ENCODE data around the gene POU2AF1.

Gene POU2AF1

GRCh38 chr11:111305876-111306275, 73.2 kb downstream of the POU2AF1 start:
- no peaks in the 10 kb centered on the region for H3K9me2 ChIP-seq (replicated peaks; ENCODE audit: low read depth, low read length)
- no peak overlapping the region for H3K4me2 ChIP-seq (ENCODE audit: low read depth, low read length, poor library complexity, severe bottlenecking)
- H3F3A ChIP-seq (ENCODE audit: low read depth) = no peaks in the 10 kb centered on the region
- no peaks in the 10 kb centered on the region for H3K27me3 ChIP-seq (ENCODE audit: insufficient read depth, low read length, poor library complexity, severe bottlenecking)
- H3K36me3 ChIP-seq (ENCODE audit: insufficient read depth, low read length) = no peaks in the 10 kb centered on the region
- H4K20me1 ChIP-seq (ENCODE audit: insufficient read depth, low read length, poor library complexity, severe bottlenecking) = no peaks in the 10 kb centered on the region
- H3K9ac ChIP-seq (ENCODE audit: low read depth, low read length, poor library complexity, severe bottlenecking) = no peak overlapping the region
- no peaks in the 10 kb centered on the region for H3K4me1 ChIP-seq (ENCODE audit: insufficient read depth, low read length, poor library complexity, severe bottlenecking)
- no peaks in the 10 kb centered on the region for H3K9me3 ChIP-seq (ENCODE audit: insufficient read depth, low read depth, low read length)
- no peak overlapping the region for H3K4me3 ChIP-seq (ENCODE audit: low read length, poor library complexity, severe bottlenecking)
- TF ChIP-seq CTCF (conservative IDR thresholded peaks at IDR 0.05; ENCODE audit: low read length) = no peak
- no peak for TF ChIP-seq EZH2phosphoT487 (IDR thresholded peaks at IDR 0.05; ENCODE audit: borderline replicate concordance)
- H3K79me2 ChIP-seq (ENCODE audit: insufficient read depth, low read length) = no peaks in the 10 kb centered on the region
- H2AFZ ChIP-seq (ENCODE audit: low read length) = no peak overlapping the region

GRCh38 chr11:111305162-111305802, 73.8 kb downstream of the POU2AF1 start:
- no peaks in the 10 kb centered on the region for H3F3A ChIP-seq (ENCODE audit: low read depth)
- H3K4me1 ChIP-seq (ENCODE audit: insufficient read depth, low read length, poor library complexity, severe bottlenecking) = no peaks in the 10 kb centered on the region
- no peak overlapping the region for H3K4me3 ChIP-seq (ENCODE audit: low read length, poor library complexity, severe bottlenecking)
- no peaks in the 10 kb centered on the region for H3K36me3 ChIP-seq (ENCODE audit: insufficient read depth, low read length)
- TF ChIP-seq CTCF (conservative IDR thresholded peaks at IDR 0.05; ENCODE audit: low read length) (no peak), EZH2phosphoT487 (IDR thresholded peaks at IDR 0.05; ENCODE audit: borderline replicate concordance) (no peak)
- H3K9me3 ChIP-seq (ENCODE audit: insufficient read depth, low read depth, low read length) = no peaks in the 10 kb centered on the region
- H3K79me2 ChIP-seq (ENCODE audit: insufficient read depth, low read length) = no peaks in the 10 kb centered on the region
- no peak overlapping the region for H2AFZ ChIP-seq (ENCODE audit: low read length)
- H3K9me2 ChIP-seq (replicated peaks; ENCODE audit: low read depth, low read length) = no peaks in the 10 kb centered on the region
- no peak overlapping the region for H3K4me2 ChIP-seq (ENCODE audit: low read depth, low read length, poor library complexity, severe bottlenecking)
- H3K9ac ChIP-seq (ENCODE audit: low read depth, low read length, poor library complexity, severe bottlenecking) = no peak overlapping the region
- H4K20me1 ChIP-seq (ENCODE audit: insufficient read depth, low read length, poor library complexity, severe bottlenecking) = no peaks in the 10 kb centered on the region
- no peaks in the 10 kb centered on the region for H3K27me3 ChIP-seq (ENCODE audit: insufficient read depth, low read length, poor library complexity, severe bottlenecking)

GRCh38 chr11:111303461-111303860, 75.6 kb downstream of the POU2AF1 start:
- no peaks in the 10 kb centered on the region for H3K4me1 ChIP-seq (ENCODE audit: insufficient read depth, low read length, poor library complexity, severe bottlenecking)
- TF ChIP-seq EZH2phosphoT487 (IDR thresholded peaks at IDR 0.05; ENCODE audit: borderline replicate concordance) = no peak
- no peak for TF ChIP-seq CTCF (conservative IDR thresholded peaks at IDR 0.05; ENCODE audit: low read length)
- H3K79me2 ChIP-seq (ENCODE audit: insufficient read depth, low read length) = no peaks in the 10 kb centered on the region
- H3K27me3 ChIP-seq (ENCODE audit: insufficient read depth, low read length, poor library complexity, severe bottlenecking) = no peaks in the 10 kb centered on the region
- H4K20me1 ChIP-seq (ENCODE audit: insufficient read depth, low read length, poor library complexity, severe bottlenecking) = no peaks in the 10 kb centered on the region
- H3K9me2 ChIP-seq (replicated peaks; ENCODE audit: low read depth, low read length) = no peaks in the 10 kb centered on the region
- H3K36me3 ChIP-seq (ENCODE audit: insufficient read depth, low read length) = no peaks in the 10 kb centered on the region
- H3K9me3 ChIP-seq (ENCODE audit: insufficient read depth, low read depth, low read length) = no peaks in the 10 kb centered on the region
- no peaks in the 10 kb centered on the region for H3F3A ChIP-seq (ENCODE audit: low read depth)
- no peak overlapping the region for H3K4me2 ChIP-seq (ENCODE audit: low read depth, low read length, poor library complexity, severe bottlenecking)
- H3K9ac ChIP-seq (ENCODE audit: low read depth, low read length, poor library complexity, severe bottlenecking) = no peak overlapping the region
- H3K4me3 ChIP-seq (ENCODE audit: low read length, poor library complexity, severe bottlenecking) = no peak overlapping the region
- peak overlapping the region; percentile 5; the same call in 1 of the 2 replicates for H2AFZ ChIP-seq (ENCODE audit: low read length)
